Neural progenitor cell (in vitro differentiated cells): ENCODE measurements around the gene C19orf33.

Source experiments
- EZH2 ChIP-seq: fragments of 200-600 bp; sonication (generic); IDR thresholded peaks from 2 replicates; pipeline ENCODE4 v1.6.1; 2017; ENCODE audit warnings: antibody characterized with exemption, mild to moderate bottlenecking, moderate library complexity
- EZH2phosphoT487 ChIP-seq: fragments of 200-600 bp; sonication (generic); IDR thresholded peaks from 2 replicates; pipeline ENCODE4 v1.6.1; 2017; ENCODE audit warnings: antibody characterized with exemption
- TF ChIP-seq, protein P1 (sequence below): fragments of 200-600 bp; sonication (generic); IDR thresholded peaks from 2 replicates; pipeline ENCODE4 v1.5.1; 2017; ENCODE audit warnings: antibody characterized with exemption, mild to moderate bottlenecking

DNA sequence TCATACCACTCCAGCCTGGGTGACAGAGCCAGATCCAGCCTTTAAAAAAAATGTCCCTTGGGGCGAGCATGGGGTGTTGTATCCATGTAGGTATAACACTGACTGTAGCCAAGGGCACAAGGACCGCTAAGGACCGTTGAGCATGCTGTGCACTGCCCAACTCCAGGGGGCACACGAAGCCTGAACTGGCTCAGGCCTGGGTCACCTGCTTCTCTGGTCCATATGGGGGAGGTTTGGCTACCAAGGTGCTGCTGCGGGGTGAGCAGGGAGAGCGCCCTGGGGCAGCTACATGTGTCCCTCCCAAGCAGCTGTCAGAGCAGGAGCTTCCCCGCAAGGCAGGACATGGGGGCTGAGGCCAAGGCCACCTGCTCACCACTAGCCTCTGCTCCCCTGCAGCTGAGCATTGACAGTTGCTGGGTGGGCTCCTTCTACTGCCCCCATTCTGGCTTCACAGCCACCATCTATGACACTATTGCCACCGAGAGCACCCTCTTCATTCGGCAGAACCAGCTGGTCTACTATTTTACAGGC is 47.9 kb downstream of the C19orf33 start:
- TF ChIP-seq, protein P1, sequence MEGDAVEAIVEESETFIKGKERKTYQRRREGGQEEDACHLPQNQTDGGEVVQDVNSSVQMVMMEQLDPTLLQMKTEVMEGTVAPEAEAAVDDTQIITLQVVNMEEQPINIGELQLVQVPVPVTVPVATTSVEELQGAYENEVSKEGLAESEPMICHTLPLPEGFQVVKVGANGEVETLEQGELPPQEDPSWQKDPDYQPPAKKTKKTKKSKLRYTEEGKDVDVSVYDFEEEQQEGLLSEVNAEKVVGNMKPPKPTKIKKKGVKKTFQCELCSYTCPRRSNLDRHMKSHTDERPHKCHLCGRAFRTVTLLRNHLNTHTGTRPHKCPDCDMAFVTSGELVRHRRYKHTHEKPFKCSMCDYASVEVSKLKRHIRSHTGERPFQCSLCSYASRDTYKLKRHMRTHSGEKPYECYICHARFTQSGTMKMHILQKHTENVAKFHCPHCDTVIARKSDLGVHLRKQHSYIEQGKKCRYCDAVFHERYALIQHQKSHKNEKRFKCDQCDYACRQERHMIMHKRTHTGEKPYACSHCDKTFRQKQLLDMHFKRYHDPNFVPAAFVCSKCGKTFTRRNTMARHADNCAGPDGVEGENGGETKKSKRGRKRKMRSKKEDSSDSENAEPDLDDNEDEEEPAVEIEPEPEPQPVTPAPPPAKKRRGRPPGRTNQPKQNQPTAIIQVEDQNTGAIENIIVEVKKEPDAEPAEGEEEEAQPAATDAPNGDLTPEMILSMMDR, result no peak
- TF ChIP-seq EZH2 (no peak), EZH2phosphoT487 (no peak)
